Activated CD8-positive, alpha-beta memory T cell treated with anti-CD3 and anti-CD28 coated beads, Interleukin-2, amount 50 U/mL, for 1 hour (primary cell): ENCODE measurements around the gene TRIM40.
A peak's percentile ranks its signal among the peaks of the same experiment; 100 is the strongest.

Source experiments
- DNase-seq: peaks from one replicate; pipeline ENCODE4 v3.0.0-alpha.2; 2020; ENCODE audit errors: extremely low read depth

The TRIM40 gene

GRCh38 chr6:30135757-30136156 lies at the start of gene TRIM40:
TSS of gene TRIM40 (plus strand) at chr6:30136140. CDS start at chr6:30137037, 897 bp downstream.
- no peak for DNase-seq

- no peak for DNase-seq
Observed at GRCh38 chr6:30087876-30088275, 48.1 kb upstream of the TRIM40 start.

GRCh38 chr6:30091577-30092381 lies 44.2 kb upstream of the TRIM40 start:
- DNase-seq: no peak

GRCh38 chr6:30092852-30093543 lies 42.9 kb upstream of the TRIM40 start:
- no peak for DNase-seq

GRCh38 chr6:30093951-30094661 lies 41.8 kb upstream of the TRIM40 start:
- DNase-seq: no peak

- no peak for DNase-seq
Observed at GRCh38 chr6:30096829-30097228, 39.1 kb upstream of the TRIM40 start.

GRCh38 chr6:30097902-30098768 lies 37.8 kb upstream of the TRIM40 start:
- DNase-seq: no peak

GRCh38 chr6:30100154-30100553 lies 35.8 kb upstream of the TRIM40 start:
- DNase-seq: no peak

- no peak for DNase-seq
Observed at GRCh38 chr6:30100585-30101443, 35.1 kb upstream of the TRIM40 start.

GRCh38 chr6:30101444-30102413 lies 34.2 kb upstream of the TRIM40 start:
- no peak for DNase-seq

GRCh38 chr6:30102414-30102969 lies 33.4 kb upstream of the TRIM40 start:
- DNase-seq: no peak

GRCh38 chr6:30102970-30103871 lies 32.7 kb upstream of the TRIM40 start:
- DNase-seq: peak; percentile 55

- DNase-seq: no peak
Observed at GRCh38 chr6:30103872-30104179, 32.1 kb upstream of the TRIM40 start.

GRCh38 chr6:30104661-30105060 lies 31.3 kb upstream of the TRIM40 start:
- DNase-seq: no peak

GRCh38 chr6:30111266-30111856 lies 24.6 kb upstream of the TRIM40 start:
- no peak for DNase-seq

GRCh38 chr6:30112402-30112994 lies 23.4 kb upstream of the TRIM40 start:
- DNase-seq: no peak

- no peak for DNase-seq
Observed at GRCh38 chr6:30113003-30113759, 22.8 kb upstream of the TRIM40 start, which contains the start of gene TRIM31. TSS of gene TRIM31 (minus strand) at chr6:30113090. CDS start at chr6:30112805, 285 bp downstream.
